Raji (cell line): Measurements from ENCODE around the gene C14orf132.

Experiments used
- POLR2A ChIP-seq: IDR thresholded peaks from 2 replicates; pipeline ENCODE4 v1.6.1; 2011; ENCODE audit warnings: low read depth, low read length, control low read depth; ENCODE audit not compliant: insufficient read depth

C14orf132 gene

GRCh38 chr14:96126339-96126782, 87.2 kb downstream of the C14orf132 start:
- no peak for TF ChIP-seq POLR2A

DNA sequence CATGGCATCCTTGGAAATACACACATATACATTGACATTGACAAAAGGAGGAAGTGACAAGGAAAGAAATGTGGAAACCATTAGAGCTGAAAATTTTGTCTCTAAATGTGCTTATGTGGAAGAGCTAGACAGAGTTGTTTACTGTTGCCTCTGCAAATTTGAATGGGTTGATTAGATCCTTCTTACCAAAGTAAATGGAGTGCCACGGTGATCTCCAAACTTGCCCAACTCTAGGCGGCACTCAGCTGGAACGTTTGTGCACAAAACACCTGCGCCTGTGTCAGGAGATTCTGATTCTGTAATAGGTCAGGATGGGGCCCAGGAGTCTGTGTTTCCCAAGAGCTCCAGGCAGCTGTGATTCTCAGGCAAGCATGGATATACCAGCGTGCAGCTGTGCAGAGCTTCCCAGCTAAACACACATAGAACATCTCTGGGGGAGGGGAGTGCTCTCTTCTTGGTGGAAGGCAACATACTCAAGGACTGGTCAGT, 87.7 kb downstream of the C14orf132 start:
- TF ChIP-seq POLR2A, result no peak

GRCh38 chr14:96129128-96129736, 90.1 kb downstream of the C14orf132 start:
- no peak for TF ChIP-seq POLR2A

- TF ChIP-seq POLR2A, result no peak
These were observed 91.2 kb downstream of the C14orf132 start for GRCh38 chr14:96130391-96130790.

DNA sequence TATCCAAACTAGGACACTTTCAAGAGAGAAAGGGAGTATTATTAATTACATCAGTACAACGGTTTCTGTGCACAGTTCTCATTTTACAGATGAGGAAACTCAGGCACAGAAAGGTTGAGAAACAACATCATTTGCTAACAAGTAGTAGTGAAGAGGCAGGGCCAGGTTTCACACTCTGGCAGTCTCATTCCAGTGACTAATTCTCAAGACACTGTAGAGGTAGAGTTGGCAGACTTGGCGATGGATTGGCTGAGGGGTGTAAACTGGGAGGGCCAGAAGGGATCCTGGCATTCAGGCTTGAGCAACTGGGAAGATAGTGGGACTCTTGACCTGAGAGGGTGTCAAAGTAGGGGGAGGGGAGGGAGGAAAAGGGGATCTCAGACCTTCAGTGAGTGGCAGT, 91.7 kb downstream of the C14orf132 start:
- TF ChIP-seq POLR2A, result no peak

GRCh38 chr14:96131836-96132235, 92.7 kb downstream of the C14orf132 start:
- TF ChIP-seq POLR2A, result no peak

DNA sequence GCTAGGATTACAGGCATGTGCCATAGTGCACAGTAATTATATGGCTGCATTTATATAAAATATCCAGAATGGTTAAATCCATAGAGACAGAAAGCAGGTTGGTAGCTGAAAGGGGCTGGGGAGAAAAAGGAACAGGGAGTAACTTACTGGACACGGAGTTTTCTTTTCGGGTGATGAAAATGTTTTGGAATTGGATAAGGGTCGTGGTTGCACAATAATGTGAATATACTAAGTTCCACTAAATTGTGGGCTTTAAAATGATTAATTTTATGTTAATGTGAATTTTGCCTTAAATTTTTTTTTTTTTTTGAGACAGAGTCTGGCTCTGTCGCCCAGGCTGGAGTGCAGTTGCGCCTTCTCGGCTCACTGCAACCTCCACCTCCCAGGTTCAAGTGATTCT, 95.3 kb downstream of the C14orf132 start:
- no peak for TF ChIP-seq POLR2A

DNA sequence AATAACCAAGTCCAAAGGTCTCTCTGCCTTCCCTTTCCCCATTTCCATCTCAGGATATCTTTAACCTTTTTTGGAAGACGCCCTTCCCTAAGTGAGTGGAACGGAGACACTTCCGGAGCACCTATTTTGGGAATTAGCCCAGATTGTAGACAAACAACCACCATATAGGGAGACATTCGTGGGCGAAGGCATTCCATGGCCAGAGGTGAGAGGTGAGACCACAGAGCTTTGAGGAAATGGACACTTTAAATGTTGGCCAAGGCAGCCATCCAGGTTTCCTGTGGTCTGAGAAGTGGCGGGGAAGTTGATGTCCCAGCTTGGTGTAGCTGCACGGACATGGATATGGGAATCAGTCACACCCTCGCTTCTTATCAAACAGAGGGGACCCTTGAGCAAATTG, 96.1 kb downstream of the C14orf132 start:
- TF ChIP-seq POLR2A, result no peak

DNA sequence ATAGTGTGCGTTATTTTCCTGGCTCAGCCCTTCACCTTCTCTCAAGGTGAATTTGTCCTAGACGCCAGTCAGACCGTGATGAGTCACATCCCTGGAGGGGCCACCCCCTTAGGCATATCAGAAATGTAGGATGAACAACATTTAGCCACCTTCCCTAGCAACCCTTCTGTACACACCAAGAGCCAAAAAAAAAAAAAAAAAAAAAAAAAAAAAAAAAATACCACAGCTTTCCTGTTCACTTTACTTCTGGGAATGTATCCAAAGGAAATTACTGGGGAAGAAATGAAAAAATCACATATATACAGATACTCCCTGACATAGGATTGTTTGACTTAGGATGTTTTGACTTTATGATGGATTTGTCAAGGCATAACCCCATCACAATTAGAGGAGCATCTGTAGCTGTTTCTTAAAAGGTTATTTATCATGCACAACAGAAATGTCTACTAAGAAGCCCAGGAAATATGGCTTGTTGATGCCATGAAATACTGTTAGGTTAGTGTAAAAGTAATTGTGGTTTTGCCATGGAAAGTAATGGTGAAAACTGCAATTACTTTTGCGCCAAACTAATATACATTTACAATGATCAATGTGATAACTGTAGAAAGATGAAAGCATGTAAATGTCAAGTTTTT, 97.3 kb downstream of the C14orf132 start:
- TF ChIP-seq POLR2A, result no peak

DNA sequence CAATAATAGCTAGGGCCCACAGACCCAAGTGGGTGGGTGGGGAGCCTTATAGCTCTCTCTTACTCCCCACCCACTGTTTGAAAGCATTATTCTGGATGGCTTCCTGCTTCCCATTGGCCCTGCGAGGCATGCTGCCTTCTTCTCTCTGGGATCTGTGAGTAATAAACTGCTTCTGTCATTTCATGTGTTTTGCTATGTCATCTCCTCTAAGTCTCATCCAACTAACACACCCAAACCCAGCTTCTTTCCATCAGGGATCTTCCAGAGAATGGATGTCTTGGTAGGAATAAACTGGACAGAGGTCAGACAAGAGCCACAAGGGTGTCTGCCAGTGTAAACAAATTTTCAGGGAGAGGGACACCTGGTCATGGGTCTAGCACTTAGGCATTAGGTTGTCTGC, 99.1 kb downstream of the C14orf132 start:
- TF ChIP-seq POLR2A, result no peak

DNA sequence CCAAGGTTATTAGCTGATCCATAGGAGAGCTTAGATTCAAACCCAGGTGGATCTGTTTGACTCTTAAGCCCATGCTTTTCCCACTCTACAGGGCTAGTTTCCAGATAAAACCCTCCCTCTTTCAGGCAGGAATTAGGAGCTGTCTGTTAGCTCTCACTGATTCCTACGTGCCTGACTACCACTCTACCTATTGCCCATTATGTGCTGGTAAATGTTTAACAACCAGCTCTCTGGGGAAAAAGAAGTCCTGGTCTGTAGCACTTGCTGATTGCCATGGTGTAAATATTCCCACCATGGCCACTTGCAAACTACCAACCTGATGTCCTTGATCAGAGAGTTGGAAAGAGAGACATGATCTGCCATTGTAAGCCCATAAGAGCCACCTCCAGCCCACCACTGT, 100.0 kb downstream of the C14orf132 start:
- no peak for TF ChIP-seq POLR2A

- TF ChIP-seq POLR2A, result no peak
These were observed 100.7 kb downstream of the C14orf132 start for GRCh38 chr14:96139879-96140278.

DNA sequence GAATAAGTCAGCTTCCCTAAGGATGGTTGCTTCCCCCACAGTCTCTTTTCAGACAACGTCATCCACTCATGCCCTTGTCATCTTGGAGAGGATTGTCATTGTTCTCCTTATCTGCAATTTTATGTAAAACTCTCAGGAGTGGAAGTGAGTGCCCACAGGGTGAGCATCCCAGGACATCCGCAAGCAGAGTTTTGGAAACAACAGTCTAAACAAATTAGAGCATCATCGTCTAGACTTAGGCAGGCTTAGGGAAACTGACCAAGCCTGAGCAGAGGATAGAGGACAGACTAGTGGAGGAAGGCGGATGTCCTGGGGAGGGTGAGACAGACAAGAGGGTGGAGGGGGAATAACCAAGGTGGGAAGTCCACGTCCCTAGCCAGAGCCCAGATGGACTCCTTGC, 101.8 kb downstream of the C14orf132 start:
- TF ChIP-seq POLR2A, result no peak
